ENCODE results near the gene FAM120A.
"Not testable (repeated sequence)": the region's sequence is repeated elsewhere in the genome, so short reads cannot be mapped to it uniquely, and the experiment has no call there.

DNA sequence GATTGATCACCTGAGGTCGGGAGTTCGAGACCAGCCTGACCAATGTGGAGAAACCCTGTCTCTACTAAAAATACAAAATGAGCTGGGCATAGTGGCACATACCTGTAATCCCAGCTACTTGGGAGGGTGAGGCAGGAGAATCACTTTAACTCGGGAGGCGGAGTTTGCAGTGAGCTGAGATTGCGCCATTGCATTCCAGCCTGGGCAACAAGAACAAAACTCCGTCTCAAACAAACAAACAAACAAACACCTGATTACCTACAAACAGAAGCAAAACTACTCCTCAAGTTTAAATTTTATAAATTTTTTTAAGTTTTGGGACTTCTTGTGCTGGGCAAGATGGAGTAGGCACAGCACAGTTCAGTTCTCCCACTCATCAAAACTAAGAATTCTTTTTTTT is 12.2 kb upstream of the FAM120A start:
- TF ChIP-seq, protein P1, sequence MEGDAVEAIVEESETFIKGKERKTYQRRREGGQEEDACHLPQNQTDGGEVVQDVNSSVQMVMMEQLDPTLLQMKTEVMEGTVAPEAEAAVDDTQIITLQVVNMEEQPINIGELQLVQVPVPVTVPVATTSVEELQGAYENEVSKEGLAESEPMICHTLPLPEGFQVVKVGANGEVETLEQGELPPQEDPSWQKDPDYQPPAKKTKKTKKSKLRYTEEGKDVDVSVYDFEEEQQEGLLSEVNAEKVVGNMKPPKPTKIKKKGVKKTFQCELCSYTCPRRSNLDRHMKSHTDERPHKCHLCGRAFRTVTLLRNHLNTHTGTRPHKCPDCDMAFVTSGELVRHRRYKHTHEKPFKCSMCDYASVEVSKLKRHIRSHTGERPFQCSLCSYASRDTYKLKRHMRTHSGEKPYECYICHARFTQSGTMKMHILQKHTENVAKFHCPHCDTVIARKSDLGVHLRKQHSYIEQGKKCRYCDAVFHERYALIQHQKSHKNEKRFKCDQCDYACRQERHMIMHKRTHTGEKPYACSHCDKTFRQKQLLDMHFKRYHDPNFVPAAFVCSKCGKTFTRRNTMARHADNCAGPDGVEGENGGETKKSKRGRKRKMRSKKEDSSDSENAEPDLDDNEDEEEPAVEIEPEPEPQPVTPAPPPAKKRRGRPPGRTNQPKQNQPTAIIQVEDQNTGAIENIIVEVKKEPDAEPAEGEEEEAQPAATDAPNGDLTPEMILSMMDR (IDR thresholded peaks at IDR 0.05): not testable (repeated sequence)
- not testable (repeated sequence) for TF ChIP-seq POLR2A (IDR thresholded peaks at IDR 0.05)

Data from adrenal gland (tissue), 5 donors.